SK-N-SH treated with all-trans-retinoic acid at 6 μM for 48 hours (cell line): ENCODE measurements around the gene MTUS2.

Source experiments
- ARNTL ChIP-seq: fragments of 450-650 bp; formaldehyde crosslinking; IDR thresholded peaks from 2 replicates; pipeline ENCODE4 v1.5.0; 2020; ENCODE audit warnings: low read depth, mild to moderate bottlenecking, moderate library complexity, borderline replicate concordance
- ESRRG ChIP-seq: fragments of 250-450 bp; sonication (Bioruptor Pico); IDR thresholded peaks from 2 replicates; pipeline ENCODE4 v1.6.1; 2021; ENCODE audit warnings: mild to moderate bottlenecking
- OSR1 ChIP-seq: fragments of 250-450 bp; sonication (Bioruptor Pico); IDR thresholded peaks from 2 replicates; pipeline ENCODE4 v1.8.0; 2022; ENCODE audit warnings: moderate library complexity, mild to moderate bottlenecking, inconsistent platforms
- SNAI2 ChIP-seq: fragments of 250-450 bp; sonication (Bioruptor Pico); IDR thresholded peaks from 2 replicates; pipeline ENCODE4 v1.5.0; 2020; ENCODE audit warnings: mild to moderate bottlenecking, moderate library complexity
- ZFP30 ChIP-seq: fragments of 450-650 bp; formaldehyde crosslinking; IDR thresholded peaks from 2 replicates; pipeline ENCODE4 v1.5.0; 2022; ENCODE audit warnings: mild to moderate bottlenecking, moderate library complexity
- ZNF8 ChIP-seq: fragments of 450-650 bp; formaldehyde crosslinking; IDR thresholded peaks from 2 replicates; pipeline ENCODE4 v1.5.0; 2020; ENCODE audit warnings: mild to moderate bottlenecking, moderate library complexity
- TF ChIP-seq, protein P1 (sequence below): fragments of 250-450 bp; sonication (Bioruptor Pico); IDR thresholded peaks from 2 replicates; pipeline ENCODE4 v1.5.1; 2021; ENCODE audit warnings: mild to moderate bottlenecking, moderate library complexity
- TF ChIP-seq, protein P2 (sequence below): fragments of 250-450 bp; sonication (Bioruptor Pico); IDR thresholded peaks from 2 replicates; pipeline ENCODE4 v1.5.1; 2020; ENCODE audit warnings: low read depth, mild to moderate bottlenecking, moderate library complexity
- TF ChIP-seq, protein P3 (sequence below): fragments of 250-450 bp; sonication (Bioruptor Pico); IDR thresholded peaks from 2 replicates; pipeline ENCODE4 v1.8.0; 2020; ENCODE audit warnings: mild to moderate bottlenecking, moderate library complexity, borderline replicate concordance
- TF ChIP-seq, protein P4 (sequence below): fragments of 250-450 bp; sonication (Bioruptor Pico); IDR thresholded peaks from 2 replicates; pipeline ENCODE4 v1.8.0; 2021; ENCODE audit warnings: low read depth, mild to moderate bottlenecking, moderate library complexity, borderline replicate concordance

DNA sequence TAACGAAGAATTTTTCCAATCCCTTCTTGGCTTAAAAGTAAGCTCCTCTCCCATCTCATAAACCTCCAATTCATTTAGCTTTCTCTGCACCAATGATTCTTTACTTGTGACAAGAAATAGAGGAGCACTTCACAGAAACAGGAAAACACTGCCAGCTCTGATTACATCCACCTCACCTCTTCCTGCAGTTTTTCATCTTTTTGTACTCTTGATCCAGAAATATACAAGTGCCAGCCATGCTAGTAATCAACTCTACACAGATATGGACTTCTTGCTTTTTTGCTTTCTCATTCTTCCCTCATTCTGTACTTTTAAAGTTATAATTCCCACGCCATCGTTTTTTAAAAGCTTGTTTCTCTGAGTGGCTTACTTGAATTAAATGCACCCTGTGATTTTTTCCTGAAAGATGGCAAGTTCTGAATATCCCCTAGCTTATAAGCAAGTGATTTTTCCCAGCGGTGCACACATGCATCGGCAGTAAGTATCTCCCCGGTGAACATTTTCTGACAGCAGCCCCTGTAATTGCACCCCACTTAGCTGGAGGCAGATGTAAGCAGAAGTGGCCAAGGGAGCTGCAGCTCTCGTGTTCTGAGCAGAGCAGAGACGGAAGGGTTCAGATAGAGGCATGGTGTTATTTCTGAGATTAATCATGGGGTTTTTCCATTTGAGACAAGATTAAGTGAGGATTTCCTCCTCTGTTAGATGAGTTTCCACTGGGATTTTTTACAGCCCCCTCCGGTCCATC, 434.7 kb downstream of the MTUS2 start:
- TF ChIP-seq OSR1 (no peak), ESRRG (CRISPR knock-in tag) (no peak), ZNF8 (CRISPR knock-in tag) (no peak), SNAI2 (CRISPR knock-in tag) (no peak), ZFP30 (no peak), ARNTL (CRISPR knock-in tag) (no peak)
- TF ChIP-seq, protein P1, sequence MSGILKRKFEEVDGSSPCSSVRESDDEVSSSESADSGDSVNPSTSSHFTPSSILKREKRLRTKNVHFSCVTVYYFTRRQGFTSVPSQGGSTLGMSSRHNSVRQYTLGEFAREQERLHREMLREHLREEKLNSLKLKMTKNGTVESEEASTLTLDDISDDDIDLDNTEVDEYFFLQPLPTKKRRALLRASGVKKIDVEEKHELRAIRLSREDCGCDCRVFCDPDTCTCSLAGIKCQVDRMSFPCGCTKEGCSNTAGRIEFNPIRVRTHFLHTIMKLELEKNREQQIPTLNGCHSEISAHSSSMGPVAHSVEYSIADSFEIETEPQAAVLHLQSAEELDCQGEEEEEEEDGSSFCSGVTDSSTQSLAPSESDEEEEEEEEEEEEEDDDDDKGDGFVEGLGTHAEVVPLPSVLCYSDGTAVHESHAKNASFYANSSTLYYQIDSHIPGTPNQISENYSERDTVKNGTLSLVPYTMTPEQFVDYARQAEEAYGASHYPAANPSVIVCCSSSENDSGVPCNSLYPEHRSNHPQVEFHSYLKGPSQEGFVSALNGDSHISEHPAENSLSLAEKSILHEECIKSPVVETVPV, result no peak
- TF ChIP-seq, protein P2, sequence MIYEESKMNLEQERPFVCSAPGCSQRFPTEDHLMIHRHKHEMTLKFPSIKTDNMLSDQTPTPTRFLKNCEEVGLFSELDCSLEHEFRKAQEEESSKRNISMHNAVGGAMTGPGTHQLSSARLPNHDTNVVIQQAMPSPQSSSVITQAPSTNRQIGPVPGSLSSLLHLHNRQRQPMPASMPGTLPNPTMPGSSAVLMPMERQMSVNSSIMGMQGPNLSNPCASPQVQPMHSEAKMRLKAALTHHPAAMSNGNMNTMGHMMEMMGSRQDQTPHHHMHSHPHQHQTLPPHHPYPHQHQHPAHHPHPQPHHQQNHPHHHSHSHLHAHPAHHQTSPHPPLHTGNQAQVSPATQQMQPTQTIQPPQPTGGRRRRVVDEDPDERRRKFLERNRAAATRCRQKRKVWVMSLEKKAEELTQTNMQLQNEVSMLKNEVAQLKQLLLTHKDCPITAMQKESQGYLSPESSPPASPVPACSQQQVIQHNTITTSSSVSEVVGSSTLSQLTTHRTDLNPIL (CRISPR knock-in tag), result no peak
- TF ChIP-seq, protein P3, sequence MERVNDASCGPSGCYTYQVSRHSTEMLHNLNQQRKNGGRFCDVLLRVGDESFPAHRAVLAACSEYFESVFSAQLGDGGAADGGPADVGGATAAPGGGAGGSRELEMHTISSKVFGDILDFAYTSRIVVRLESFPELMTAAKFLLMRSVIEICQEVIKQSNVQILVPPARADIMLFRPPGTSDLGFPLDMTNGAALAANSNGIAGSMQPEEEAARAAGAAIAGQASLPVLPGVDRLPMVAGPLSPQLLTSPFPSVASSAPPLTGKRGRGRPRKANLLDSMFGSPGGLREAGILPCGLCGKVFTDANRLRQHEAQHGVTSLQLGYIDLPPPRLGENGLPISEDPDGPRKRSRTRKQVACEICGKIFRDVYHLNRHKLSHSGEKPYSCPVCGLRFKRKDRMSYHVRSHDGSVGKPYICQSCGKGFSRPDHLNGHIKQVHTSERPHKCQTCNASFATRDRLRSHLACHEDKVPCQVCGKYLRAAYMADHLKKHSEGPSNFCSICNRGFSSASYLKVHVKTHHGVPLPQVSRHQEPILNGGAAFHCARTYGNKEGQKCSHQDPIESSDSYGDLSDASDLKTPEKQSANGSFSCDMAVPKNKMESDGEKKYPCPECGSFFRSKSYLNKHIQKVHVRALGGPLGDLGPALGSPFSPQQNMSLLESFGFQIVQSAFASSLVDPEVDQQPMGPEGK (CRISPR knock-in tag), result no peak
- TF ChIP-seq, protein P4, sequence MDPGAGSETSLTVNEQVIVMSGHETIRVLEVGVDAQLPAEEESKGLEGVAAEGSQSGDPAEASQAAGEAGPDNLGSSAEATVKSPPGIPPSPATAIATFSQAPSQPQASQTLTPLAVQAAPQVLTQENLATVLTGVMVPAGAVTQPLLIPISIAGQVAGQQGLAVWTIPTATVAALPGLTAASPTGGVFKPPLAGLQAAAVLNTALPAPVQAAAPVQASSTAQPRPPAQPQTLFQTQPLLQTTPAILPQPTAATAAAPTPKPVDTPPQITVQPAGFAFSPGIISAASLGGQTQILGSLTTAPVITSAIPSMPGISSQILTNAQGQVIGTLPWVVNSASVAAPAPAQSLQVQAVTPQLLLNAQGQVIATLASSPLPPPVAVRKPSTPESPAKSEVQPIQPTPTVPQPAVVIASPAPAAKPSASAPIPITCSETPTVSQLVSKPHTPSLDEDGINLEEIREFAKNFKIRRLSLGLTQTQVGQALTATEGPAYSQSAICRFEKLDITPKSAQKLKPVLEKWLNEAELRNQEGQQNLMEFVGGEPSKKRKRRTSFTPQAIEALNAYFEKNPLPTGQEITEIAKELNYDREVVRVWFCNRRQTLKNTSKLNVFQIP, result no peak
